ENCODE data around the gene OGA. TPM values are rescaled to one million over a fixed set of nuclear protein-coding genes. Genes with fewer than 3 reads are reported as not detected.

Gene OGA
- total RNA-seq, 2 experiments from 2014 or later, result 125 to 130 TPM

- H3K9me3 Mint-ChIP-seq, result no peaks in the 10 kb centered on the region
- ChIA-PET CTCF (no interaction called here), POLR2A (no interaction called here)
- intact Hi-C loops (cut with micrococcal nuclease), result no loop called here
- H3K36me3 Mint-ChIP-seq (ENCODE audit: low read depth), result no peaks in the 10 kb centered on the region
- ATAC-seq, result no peak
- TF ChIP-seq CTCF (IDR thresholded peaks at IDR 0.05), result no peak
- no peak overlapping the region for H3K4me3 Mint-ChIP-seq
- no peaks in the 10 kb centered on the region for H3K4me1 Mint-ChIP-seq (ENCODE audit: low read depth)
- no peak overlapping the region for H3K27ac Mint-ChIP-seq
- peaks cover 3% of the 10 kb centered on the region for H3K27me3 Mint-ChIP-seq
- DNase-seq, result no peak
Observed at GRCh38 chr10:101748496-101748895, 69.7 kb downstream of the OGA start.

- no peaks in the 10 kb centered on the region for H3K36me3 Mint-ChIP-seq (ENCODE audit: low read depth)
- H3K27ac Mint-ChIP-seq, result no peak overlapping the region
- intact Hi-C loops (cut with micrococcal nuclease), result no loop called here
- no peak for TF ChIP-seq CTCF (IDR thresholded peaks at IDR 0.05)
- no peaks in the 10 kb centered on the region for H3K4me1 Mint-ChIP-seq (ENCODE audit: low read depth)
- CTCF ChIA-PET, result interaction anchor here (1.6 kb wide), 1 partner anchor 175 kb away, joined by 4 read pairs; no protein-coding TSS in a partner anchor
- POLR2A ChIA-PET, result no interaction called here
- DNase-seq (no peak), ATAC-seq (no peak)
- H3K9me3 Mint-ChIP-seq, result no peaks in the 10 kb centered on the region
- H3K4me3 Mint-ChIP-seq, result no peak overlapping the region
- H3K27me3 Mint-ChIP-seq, result peaks cover 4% of the 10 kb centered on the region
Observed at GRCh38 chr10:101745074-101745696, 73.1 kb downstream of the OGA start.

- no peak for TF ChIP-seq CTCF (IDR thresholded peaks at IDR 0.05)
- Mint-ChIP-seq H3K27me3 (peaks cover 4% of the 10 kb centered on the region), H3K9me3 (no peaks in the 10 kb centered on the region), H3K27ac (no peak overlapping the region), H3K36me3 (ENCODE audit: low read depth) (no peaks in the 10 kb centered on the region), H3K4me3 (no peak overlapping the region), H3K4me1 (ENCODE audit: low read depth) (no peaks in the 10 kb centered on the region)
- CTCF ChIA-PET, result no interaction called here
- ATAC-seq (no peak), DNase-seq (no peak)
- POLR2A ChIA-PET, result interaction anchor here (0.8 kb wide), 1 partner anchor 21 kb away, joined by 3 read pairs; no protein-coding TSS in a partner anchor
- intact Hi-C loops (cut with micrococcal nuclease), result no loop called here
Observed at GRCh38 chr10:101744267-101744666, 74.0 kb downstream of the OGA start.

GRCh38 chr10:101741938-101742337, 76.3 kb downstream of the OGA start:
- no peak overlapping the region for H3K27ac Mint-ChIP-seq
- ATAC-seq (no peak), DNase-seq (no peak)
- ChIA-PET POLR2A (no interaction called here), CTCF (no interaction called here)
- TF ChIP-seq CTCF (IDR thresholded peaks at IDR 0.05), result no peak
- no peak overlapping the region for H3K4me3 Mint-ChIP-seq
- intact Hi-C loops (cut with micrococcal nuclease), result no loop called here
- H3K36me3 Mint-ChIP-seq (ENCODE audit: low read depth), result no peaks in the 10 kb centered on the region
- H3K27me3 Mint-ChIP-seq, result peaks cover 4% of the 10 kb centered on the region
- no peaks in the 10 kb centered on the region for H3K4me1 Mint-ChIP-seq (ENCODE audit: low read depth)
- no peaks in the 10 kb centered on the region for H3K9me3 Mint-ChIP-seq

GRCh38 chr10:101736666-101737065, 81.6 kb downstream of the OGA start:
- intact Hi-C loops (cut with micrococcal nuclease), result no loop called here
- ChIA-PET CTCF (interaction anchor here (1.3 kb wide), 1 partner anchor 134 kb away, joined by 4 read pairs; no protein-coding TSS in a partner anchor), POLR2A (no interaction called here)
- no peaks in the 10 kb centered on the region for H3K4me1 Mint-ChIP-seq (ENCODE audit: low read depth)
- no peaks in the 10 kb centered on the region for H3K36me3 Mint-ChIP-seq (ENCODE audit: low read depth)
- H3K4me3 Mint-ChIP-seq, result no peak overlapping the region
- peaks cover 12% of the 10 kb centered on the region for H3K27me3 Mint-ChIP-seq
- no peaks in the 10 kb centered on the region for H3K9me3 Mint-ChIP-seq
- no peak overlapping the region for H3K27ac Mint-ChIP-seq
- DNase-seq (no peak), ATAC-seq (no peak)
- TF ChIP-seq CTCF (IDR thresholded peaks at IDR 0.05), result no peak

Other genes with a start within 250 kb of the OGA start
- gene POLL, start 230.2 kb downstream of the OGA start, total RNA-seq, result 10 to 100 TPM; 32.2 to 33.8 TPM
- 10 to 100 TPM; 19.0 TPM for gene DPCD, start 230.1 kb downstream of the OGA start, total RNA-seq
- 10 to 100 TPM; 37.6 to 38.2 TPM for gene FBXW4, start 123.3 kb downstream of the OGA start, total RNA-seq
- gene FGF8, start 42.3 kb downstream of the OGA start, total RNA-seq, result under 1 TPM in 1 of 2 experiments, not detected in 1; 0.38 TPM
- gene NPM3, start 35.0 kb downstream of the OGA start, total RNA-seq, result 100 to 1,000 TPM; 235 to 264 TPM
- gene KCNIP2, start 25.4 kb upstream of the OGA start, total RNA-seq, result 1 to 10 TPM; 2.4 to 3.1 TPM
- 10 to 100 TPM; 16.2 to 18.4 TPM for gene ARMH3, start 237.7 kb upstream of the OGA start, total RNA-seq
- gene HPS6, start 246.9 kb upstream of the OGA start, total RNA-seq, result 10 to 100 TPM; 18.0 to 18.1 TPM

Measured in activated CD8-positive, alpha-beta T cell treated with anti-CD3 and anti-CD28 coated beads for 36 hours (primary cell).